HepG2 (cell line): ENCODE results near the gene MRPL27. TPM values are rescaled to one million over a fixed set of nuclear protein-coding genes. Genes with fewer than 3 reads are reported as not detected.

Experiments
- ARID2 ChIP-seq: sonication (generic); formaldehyde crosslinking; IDR thresholded peaks from 2 replicates; pipeline ENCODE4 v1.8.1; 2022; ENCODE audit warnings: mild to moderate bottlenecking, missing genetic modification reagents, borderline replicate concordance
- CBX5 ChIP-seq: sonication (generic); formaldehyde crosslinking; IDR thresholded peaks from 2 replicates; pipeline ENCODE4 v1.4.0; 2020; ENCODE audit warnings: missing genetic modification reagents, borderline replicate concordance
- ISX ChIP-seq: sonication (generic); formaldehyde crosslinking; conservative IDR thresholded peaks from 2 replicates; pipeline ENCODE4 v1.5.0; 2020; ENCODE audit warnings: missing genetic modification reagents
- KLF12 ChIP-seq: sonication (generic); formaldehyde crosslinking; IDR thresholded peaks from 2 replicates; pipeline ENCODE4 v1.4.0; 2020; ENCODE audit warnings: missing genetic modification reagents, borderline replicate concordance
- NFIB ChIP-seq: sonication (generic); formaldehyde crosslinking; IDR thresholded peaks from 2 replicates; pipeline ENCODE4 v1.9.0; 2021; ENCODE audit warnings: missing genetic modification reagents, mild to moderate bottlenecking, borderline replicate concordance
- PAWR ChIP-seq: sonication (generic); formaldehyde crosslinking; IDR thresholded peaks from 2 replicates; pipeline ENCODE4 v1.4.0; 2020; ENCODE audit warnings: missing genetic modification reagents, mild to moderate bottlenecking, borderline replicate concordance
- RAD51 ChIP-seq: fragments of 450-650 bp; IDR thresholded peaks from 2 replicates; pipeline ENCODE4 v1.6.1; 2016; ENCODE audit warnings: borderline replicate concordance
- ZNF17 ChIP-seq: sonication (generic); formaldehyde crosslinking; IDR thresholded peaks from 2 replicates; pipeline ENCODE4 v1.5.0; 2020; ENCODE audit warnings: mild to moderate bottlenecking, missing genetic modification reagents
- ZNF34 ChIP-seq: sonication (generic); formaldehyde crosslinking; IDR thresholded peaks from 2 replicates; pipeline ENCODE4 v1.4.0; 2020; ENCODE audit warnings: mild to moderate bottlenecking, missing genetic modification reagents, borderline replicate concordance
- ZNF746 ChIP-seq: sonication (generic); formaldehyde crosslinking; IDR thresholded peaks from 2 replicates; pipeline ENCODE4 v1.8.0; 2022; ENCODE audit warnings: mild to moderate bottlenecking, missing genetic modification reagents
- ZNF781 ChIP-seq: sonication (generic); formaldehyde crosslinking; IDR thresholded peaks from 2 replicates; pipeline ENCODE4 v1.5.1; 2020; ENCODE audit warnings: borderline replicate concordance, mild to moderate bottlenecking, missing genetic modification reagents; ENCODE audit errors: not compliant biosample characterization
- ZNF878 ChIP-seq: sonication (generic); formaldehyde crosslinking; IDR thresholded peaks from 2 replicates; pipeline ENCODE4 v1.8.1; 2023; ENCODE audit warnings: mild to moderate bottlenecking, missing genetic modification reagents, moderate library complexity
- ZSCAN25 ChIP-seq: sonication (generic); formaldehyde crosslinking; IDR thresholded peaks from 2 replicates; pipeline ENCODE4 v1.8.0; 2022; ENCODE audit warnings: mild to moderate bottlenecking, missing genetic modification reagents
- polyA plus RNA-seq, 8 experiments: library from polyadenylated mRNA; depleted of rRNA in 3 of 8; stranded (reverse) in 7 of 8; unstranded in 1 of 8; fragments of >200 nt; fragmentation: Illumina TruSeq in 4 of 8; extraction: Trizol in 4 of 8; gene quantifications; 2 replicates each; pipeline versions ENCODE4 v1.2.1 to v1.2.3, GENCODE V29; 2011 to 2016; ENCODE audit warnings: low read depth in 4 of 8, missing spikeins in 1 of 8, mixed read lengths in 1 of 8; ENCODE audit not compliant: insufficient read depth in 1 of 8
- total RNA-seq, 5 experiments: library from RNA; depleted of rRNA; stranded (reverse); fragments of >200 nt; fragmentation: Illumina TruSeq; extraction: Trizol; gene quantifications; 2 replicates each; pipeline ENCODE4 v1.2.3, GENCODE V29; 2016; ENCODE audit warnings: low read depth in 1 of 5
- TF ChIP-seq, protein P1 (sequence below), 2 experiments: sonication (generic) in 1 of 2; formaldehyde crosslinking in 1 of 2; IDR thresholded peaks; 2 replicates each; pipeline versions ENCODE4 v1.6.1 to v1.9.0; 2014 to 2022; ENCODE audit warnings: antibody characterized with exemption in 1 of 2, borderline replicate concordance in 1 of 2, inconsistent platforms in 1 of 2, low read depth in 1 of 2, missing genetic modification reagents in 1 of 2
- TF ChIP-seq, protein P2 (sequence below): sonication (generic); formaldehyde crosslinking; IDR thresholded peaks from 2 replicates; pipeline ENCODE4 v1.4.0; 2020; ENCODE audit warnings: missing genetic modification reagents
- TF ChIP-seq, protein P3 (sequence below): sonication (generic); formaldehyde crosslinking; IDR thresholded peaks from 2 replicates; pipeline ENCODE4 v1.4.0; 2020; ENCODE audit warnings: missing genetic modification reagents
- TF ChIP-seq, protein P4 (sequence below): sonication (generic); formaldehyde crosslinking; IDR thresholded peaks from 2 replicates; pipeline ENCODE4 v1.5.1; 2020; ENCODE audit warnings: mild to moderate bottlenecking, missing genetic modification reagents, moderate library complexity

Gene MRPL27
- total and polyA plus RNA-seq, 2 of the 13 experiments (the other 11 are each of a cell fraction or from before 2014, with no cell fraction given): 137 to 217 TPM

DNA sequence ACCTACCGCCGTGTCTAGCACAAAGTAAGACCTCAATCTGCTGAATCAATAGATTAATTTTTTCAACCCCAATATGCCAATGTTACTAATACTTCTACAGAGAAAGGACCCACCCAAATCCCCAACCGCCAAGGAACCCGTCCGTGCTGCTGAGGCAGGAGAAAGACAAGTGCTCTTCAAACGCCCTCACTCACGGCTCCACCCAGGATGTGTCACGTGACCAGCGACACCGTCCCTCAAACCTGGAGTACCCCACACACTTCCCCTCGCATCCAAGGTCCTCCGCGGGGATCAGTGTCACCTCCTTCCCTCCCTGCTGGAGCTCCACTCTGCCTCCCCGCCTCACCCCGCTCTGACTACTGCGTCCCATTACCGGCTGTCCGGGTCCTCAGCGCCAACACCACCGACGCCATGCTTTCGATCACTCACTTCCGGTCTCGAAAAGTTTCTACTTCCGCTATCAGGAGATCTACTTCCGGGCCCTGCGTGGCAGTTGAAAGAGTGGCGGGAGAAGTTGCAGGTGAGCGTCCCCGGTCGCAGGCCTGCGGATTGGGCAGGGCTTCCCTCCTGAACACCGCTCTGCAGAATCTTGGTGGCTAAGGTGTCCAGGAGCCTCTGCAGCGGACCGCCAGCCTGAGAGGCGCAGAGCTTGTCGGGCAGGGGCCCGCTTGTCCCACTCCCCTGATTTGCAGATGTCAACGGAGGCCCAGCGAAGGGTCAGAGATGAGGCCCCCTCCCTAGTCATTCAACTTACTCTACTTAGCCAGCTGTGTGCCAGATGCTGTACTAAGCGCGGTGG is at the start of gene MRPL27, which contains the start of gene EME1 (continued):
- TF ChIP-seq, protein P1, sequence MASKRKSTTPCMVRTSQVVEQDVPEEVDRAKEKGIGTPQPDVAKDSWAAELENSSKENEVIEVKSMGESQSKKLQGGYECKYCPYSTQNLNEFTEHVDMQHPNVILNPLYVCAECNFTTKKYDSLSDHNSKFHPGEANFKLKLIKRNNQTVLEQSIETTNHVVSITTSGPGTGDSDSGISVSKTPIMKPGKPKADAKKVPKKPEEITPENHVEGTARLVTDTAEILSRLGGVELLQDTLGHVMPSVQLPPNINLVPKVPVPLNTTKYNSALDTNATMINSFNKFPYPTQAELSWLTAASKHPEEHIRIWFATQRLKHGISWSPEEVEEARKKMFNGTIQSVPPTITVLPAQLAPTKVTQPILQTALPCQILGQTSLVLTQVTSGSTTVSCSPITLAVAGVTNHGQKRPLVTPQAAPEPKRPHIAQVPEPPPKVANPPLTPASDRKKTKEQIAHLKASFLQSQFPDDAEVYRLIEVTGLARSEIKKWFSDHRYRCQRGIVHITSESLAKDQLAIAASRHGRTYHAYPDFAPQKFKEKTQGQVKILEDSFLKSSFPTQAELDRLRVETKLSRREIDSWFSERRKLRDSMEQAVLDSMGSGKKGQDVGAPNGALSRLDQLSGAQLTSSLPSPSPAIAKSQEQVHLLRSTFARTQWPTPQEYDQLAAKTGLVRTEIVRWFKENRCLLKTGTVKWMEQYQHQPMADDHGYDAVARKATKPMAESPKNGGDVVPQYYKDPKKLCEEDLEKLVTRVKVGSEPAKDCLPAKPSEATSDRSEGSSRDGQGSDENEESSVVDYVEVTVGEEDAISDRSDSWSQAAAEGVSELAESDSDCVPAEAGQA (IDR thresholded peaks at IDR 0.05; ENCODE audit: low read depth): peak; percentile 91
- TF ChIP-seq, protein P1 (CRISPR knock-in tag; IDR thresholded peaks at IDR 0.05; ENCODE audit: borderline replicate concordance): peak; percentile 27; the same call in 1 of the 2 replicates
- TF ChIP-seq ZNF878 (CRISPR knock-in tag) (peak; percentile 98), NFIB (no peak), ZNF746 (CRISPR knock-in tag) (peak; percentile 67; the same call in 1 of the 2 replicates), ISX (CRISPR knock-in tag) (peak; percentile 55; the same call in 1 of the 2 replicates), ZSCAN25 (CRISPR knock-in tag) (peak; percentile 72; the same call in 1 of the 2 replicates), ZNF17 (0 out of 2 replicates have a peak, but pooled peaks have one; percentile 38), ZNF34 (CRISPR knock-in tag) (peak; percentile 96), PAWR (CRISPR knock-in tag) (no peak), KLF12 (no peak), ARID2 (peak; percentile 73; the same call in 1 of the 2 replicates), CBX5 (CRISPR knock-in tag) (peak; percentile 89; the same call in 1 of the 2 replicates), RAD51 (peak; percentile 99), ZNF781 (CRISPR knock-in tag) (no peak)
- TF ChIP-seq, protein P2, sequence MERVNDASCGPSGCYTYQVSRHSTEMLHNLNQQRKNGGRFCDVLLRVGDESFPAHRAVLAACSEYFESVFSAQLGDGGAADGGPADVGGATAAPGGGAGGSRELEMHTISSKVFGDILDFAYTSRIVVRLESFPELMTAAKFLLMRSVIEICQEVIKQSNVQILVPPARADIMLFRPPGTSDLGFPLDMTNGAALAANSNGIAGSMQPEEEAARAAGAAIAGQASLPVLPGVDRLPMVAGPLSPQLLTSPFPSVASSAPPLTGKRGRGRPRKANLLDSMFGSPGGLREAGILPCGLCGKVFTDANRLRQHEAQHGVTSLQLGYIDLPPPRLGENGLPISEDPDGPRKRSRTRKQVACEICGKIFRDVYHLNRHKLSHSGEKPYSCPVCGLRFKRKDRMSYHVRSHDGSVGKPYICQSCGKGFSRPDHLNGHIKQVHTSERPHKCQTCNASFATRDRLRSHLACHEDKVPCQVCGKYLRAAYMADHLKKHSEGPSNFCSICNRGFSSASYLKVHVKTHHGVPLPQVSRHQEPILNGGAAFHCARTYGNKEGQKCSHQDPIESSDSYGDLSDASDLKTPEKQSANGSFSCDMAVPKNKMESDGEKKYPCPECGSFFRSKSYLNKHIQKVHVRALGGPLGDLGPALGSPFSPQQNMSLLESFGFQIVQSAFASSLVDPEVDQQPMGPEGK (CRISPR knock-in tag): peak; percentile 47; the same call in 1 of the 2 replicates
- TF ChIP-seq, protein P3, sequence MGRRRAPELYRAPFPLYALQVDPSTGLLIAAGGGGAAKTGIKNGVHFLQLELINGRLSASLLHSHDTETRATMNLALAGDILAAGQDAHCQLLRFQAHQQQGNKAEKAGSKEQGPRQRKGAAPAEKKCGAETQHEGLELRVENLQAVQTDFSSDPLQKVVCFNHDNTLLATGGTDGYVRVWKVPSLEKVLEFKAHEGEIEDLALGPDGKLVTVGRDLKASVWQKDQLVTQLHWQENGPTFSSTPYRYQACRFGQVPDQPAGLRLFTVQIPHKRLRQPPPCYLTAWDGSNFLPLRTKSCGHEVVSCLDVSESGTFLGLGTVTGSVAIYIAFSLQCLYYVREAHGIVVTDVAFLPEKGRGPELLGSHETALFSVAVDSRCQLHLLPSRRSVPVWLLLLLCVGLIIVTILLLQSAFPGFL (CRISPR knock-in tag): 0 out of 2 replicates have a peak, but pooled peaks have one; percentile 54
- TF ChIP-seq, protein P4, sequence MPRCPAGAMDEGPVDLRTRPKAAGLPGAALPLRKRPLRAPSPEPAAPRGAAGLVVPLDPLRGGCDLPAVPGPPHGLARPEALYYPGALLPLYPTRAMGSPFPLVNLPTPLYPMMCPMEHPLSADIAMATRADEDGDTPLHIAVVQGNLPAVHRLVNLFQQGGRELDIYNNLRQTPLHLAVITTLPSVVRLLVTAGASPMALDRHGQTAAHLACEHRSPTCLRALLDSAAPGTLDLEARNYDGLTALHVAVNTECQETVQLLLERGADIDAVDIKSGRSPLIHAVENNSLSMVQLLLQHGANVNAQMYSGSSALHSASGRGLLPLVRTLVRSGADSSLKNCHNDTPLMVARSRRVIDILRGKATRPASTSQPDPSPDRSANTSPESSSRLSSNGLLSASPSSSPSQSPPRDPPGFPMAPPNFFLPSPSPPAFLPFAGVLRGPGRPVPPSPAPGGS (CRISPR knock-in tag): peak; percentile 92
